HG03060 (cell line): ENCODE data around the gene PPM1A.
"Not testable (repeated sequence)": the region's sequence is repeated elsewhere in the genome, so short reads cannot be mapped to it uniquely, and the experiment has no call there.

ENCODE experiments used
- ATAC-seq: cut with Tn5 transposase; IDR thresholded peaks from one replicate; pipeline ENCODE4 v1.9.1; 2021; ENCODE audit warnings: low read depth, moderate number of reproducible peaks; ENCODE audit not compliant: unreplicated experiment

The PPM1A gene

GRCh38 chr14:60315196-60315990 is 66.4 kb downstream of the PPM1A start:
- ATAC-seq: no peak

- ATAC-seq: no peak
Measured at GRCh38 chr14:60317609-60318008, 68.6 kb downstream of the PPM1A start.

DNA sequence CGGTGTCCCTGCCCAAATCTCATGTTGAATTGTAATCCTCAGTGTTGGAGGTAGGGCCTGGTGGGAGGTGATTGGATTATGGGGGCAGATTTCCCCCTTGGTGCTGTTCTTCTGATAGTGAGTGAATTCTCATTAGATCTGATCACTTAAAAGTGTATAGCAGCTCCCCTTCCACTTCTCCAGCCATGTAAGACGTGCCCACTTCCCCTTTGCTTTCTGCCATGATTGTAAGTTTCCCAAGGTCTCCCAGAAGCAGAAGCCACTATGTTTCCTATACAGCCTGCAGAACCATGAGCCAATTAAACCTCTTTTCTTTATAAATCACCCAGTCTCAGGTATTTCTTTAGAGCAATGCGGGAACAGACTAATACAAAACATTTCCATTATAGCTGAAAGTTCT is 71.8 kb downstream of the PPM1A start:
- not testable (repeated sequence) for ATAC-seq

- ATAC-seq: no peak
Measured at GRCh38 chr14:60323199-60323896, 74.3 kb downstream of the PPM1A start.

GRCh38 chr14:60324837-60325236 is 75.8 kb downstream of the PPM1A start:
- ATAC-seq: no peak

DNA sequence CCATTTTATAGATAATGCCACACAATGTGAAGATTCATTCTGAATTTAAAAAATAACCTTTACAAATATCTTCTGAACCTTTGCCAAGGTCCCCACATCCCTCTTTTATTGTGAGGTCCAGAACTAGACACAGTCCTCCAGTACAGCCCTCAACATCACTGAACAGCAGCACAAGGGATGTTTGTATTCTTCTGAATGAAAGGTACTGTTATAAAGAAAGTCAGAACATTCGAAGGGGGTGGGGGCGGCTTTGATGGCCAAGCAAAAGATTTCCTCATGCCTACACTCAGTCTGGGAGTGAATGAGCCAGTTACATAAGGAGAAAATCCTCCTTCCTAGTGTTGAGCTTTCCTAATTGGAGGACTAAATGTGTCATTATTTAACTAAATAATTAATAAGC is 77.3 kb downstream of the PPM1A start:
- ATAC-seq: no peak

DNA sequence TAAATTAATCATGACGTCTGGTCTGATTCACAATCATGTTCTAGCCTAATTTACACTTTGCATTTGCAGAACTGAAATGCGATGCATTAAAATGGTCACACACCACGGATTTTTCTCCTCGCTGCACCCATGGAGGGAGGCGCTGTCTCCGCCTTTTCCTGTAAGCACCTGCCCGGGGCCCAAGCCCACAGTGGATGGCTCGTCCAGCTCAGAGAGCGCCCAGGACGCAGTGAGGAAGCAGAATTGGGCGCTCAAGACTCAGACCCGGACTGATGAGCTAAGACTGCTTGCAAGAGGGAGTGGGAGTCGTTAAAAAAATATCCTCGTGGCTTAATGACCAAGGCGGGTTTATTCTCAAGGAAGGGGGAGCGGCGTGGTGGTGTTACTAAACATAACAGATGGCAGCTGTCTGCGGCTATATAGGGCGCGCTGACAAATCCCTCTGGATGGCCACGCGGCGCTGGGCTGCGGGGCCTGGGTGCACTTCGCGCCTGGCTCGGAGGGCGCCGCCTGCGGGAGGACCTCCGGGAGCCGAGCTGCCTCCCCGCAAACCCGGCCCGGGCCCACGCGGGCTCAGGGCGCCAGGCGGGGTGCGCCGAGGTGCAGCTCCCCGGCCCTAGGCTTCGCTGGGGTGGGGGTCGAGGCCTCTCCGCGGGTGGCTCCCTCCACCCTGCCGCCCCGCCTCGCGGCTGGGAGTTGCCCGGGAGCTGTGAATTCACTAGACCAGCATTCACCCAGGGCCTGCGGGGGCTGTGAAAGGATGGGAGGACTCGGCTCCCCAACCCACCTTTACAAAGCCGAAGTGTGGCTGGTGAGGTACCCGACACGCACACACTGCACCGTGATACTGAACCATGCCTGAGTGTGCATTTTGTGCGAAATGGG is 78.7 kb downstream of the PPM1A start:
- ATAC-seq: peak; percentile 36

DNA sequence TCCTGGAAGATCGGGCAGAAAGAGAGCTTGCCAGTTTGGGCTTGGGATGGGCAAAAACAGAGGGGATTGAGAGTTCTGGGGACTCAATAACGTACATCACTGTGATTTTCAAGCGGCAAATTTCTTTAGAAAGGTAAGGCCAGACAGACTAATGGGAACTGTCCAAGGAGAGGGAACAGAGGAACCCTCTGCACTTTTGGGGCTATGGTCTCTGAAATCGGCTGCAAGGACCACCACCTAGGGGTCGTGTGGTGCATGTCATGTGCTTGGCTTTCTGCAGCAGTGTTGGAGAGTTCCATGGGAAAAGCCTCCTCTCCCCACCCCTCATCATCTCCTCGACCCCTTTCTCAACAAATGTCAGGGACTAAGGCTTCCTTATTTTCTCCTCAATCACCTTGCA is 79.6 kb downstream of the PPM1A start:
- ATAC-seq: no peak

GRCh38 chr14:60329274-60329673 is 80.3 kb downstream of the PPM1A start:
- ATAC-seq: no peak

DNA sequence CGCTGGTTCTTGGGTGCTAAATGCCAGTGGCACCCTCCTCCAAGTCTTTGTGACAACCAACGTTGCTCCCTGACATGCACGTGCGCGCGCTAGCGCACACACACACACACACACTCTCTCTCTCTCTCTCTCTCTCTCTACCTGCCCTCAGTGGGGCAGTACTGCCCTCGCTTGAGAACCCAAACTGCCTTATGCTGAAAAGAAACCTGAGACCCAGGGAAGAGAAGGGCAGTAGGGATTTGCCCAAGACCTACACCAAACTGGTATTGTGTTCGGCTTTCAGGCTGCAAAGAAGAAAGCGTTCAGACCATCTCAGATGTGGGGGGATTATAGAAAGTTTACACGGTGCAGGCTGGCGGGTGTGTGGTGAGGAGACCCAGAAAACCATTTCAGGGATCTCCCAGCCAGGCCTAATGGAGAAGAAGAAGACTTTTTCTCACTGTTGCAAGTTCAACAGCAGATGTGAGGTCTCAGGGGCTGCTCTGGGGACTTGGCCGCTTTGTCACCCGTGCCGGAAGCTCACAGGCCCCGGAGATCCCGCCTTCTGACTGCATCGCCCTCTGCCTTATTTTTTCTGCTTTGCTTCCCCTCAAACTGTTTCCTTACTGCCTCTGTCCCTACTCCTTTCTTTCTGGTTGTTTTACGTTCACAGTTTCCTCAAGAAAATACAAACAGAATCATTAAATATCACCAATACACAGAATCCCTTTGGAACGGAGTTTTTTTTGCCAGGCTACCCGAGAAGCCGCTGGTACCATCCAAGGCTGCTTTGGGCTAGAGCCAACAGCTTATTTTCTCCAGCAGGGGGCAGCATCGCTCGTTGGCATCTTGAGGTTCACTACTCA is 82.4 kb downstream of the PPM1A start:
- no peak for ATAC-seq

- no peak for ATAC-seq
Measured at GRCh38 chr14:60332046-60332399, 83.0 kb downstream of the PPM1A start.

- no peak for ATAC-seq
Measured at GRCh38 chr14:60332869-60333268, 83.8 kb downstream of the PPM1A start.

DNA sequence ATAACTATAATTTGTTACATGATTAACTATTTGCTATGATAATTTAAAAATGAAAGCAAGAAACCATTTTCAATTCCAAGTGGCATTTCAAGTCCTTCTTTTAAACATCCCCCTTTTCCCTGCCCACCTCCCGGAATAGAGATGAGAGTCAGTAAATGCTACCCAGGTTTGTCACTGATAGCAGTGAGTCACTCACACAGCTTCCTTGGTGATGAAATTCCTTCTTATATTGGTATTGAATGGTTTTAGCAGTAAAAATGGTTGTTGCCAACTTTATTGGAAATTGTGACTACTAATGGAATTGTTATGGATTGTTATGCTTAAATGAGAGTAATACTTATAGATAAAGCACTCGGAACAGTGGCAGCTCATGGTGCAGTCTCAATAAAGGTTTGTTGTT is 90.5 kb downstream of the PPM1A start:
- no peak for ATAC-seq

DNA sequence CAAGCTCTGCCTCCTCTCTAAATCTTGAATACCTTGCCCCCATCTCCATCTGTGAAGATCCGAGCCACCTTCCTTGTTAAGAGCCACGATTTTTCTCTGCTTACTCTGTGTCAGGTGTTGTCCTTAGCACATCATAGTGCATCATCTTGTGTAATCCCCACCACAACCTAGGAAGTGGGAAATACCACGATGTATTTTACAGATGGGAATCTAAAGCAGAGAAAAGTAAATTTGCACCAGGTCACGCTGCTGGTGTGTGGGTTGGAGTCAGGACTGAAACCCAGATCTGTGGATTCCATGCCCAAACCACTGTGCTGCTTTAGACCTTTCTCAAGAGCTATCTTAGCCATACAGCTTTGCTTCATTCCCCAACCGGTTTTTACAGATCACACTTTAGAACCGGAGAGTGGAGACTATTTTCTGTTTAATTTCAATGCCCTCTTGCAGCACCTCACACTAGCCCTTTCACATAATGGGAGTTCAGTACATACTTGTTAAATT is 94.6 kb downstream of the PPM1A start:
- no peak for ATAC-seq

DNA sequence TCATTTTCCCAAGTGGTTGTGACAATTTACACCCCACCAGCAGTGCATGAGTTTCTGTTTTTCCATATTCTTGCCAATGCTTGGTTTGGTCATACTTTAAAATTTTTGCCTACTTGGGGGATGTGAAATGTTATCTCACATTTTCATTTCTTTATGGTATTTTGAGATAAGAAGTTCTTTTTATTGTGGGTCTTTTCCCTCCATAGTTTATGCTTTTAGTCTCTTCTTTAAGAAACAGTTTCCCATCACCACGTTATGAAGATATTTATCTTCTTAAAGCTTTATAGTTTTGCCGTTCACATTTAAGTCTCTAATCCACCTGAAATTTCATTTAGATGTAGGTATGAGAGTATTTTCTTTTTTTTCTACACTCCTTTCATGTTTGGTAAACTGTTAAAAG is 95.7 kb downstream of the PPM1A start:
- no peak for ATAC-seq

- no peak for ATAC-seq
Measured at GRCh38 chr14:60346706-60347105, 97.7 kb downstream of the PPM1A start.

DNA sequence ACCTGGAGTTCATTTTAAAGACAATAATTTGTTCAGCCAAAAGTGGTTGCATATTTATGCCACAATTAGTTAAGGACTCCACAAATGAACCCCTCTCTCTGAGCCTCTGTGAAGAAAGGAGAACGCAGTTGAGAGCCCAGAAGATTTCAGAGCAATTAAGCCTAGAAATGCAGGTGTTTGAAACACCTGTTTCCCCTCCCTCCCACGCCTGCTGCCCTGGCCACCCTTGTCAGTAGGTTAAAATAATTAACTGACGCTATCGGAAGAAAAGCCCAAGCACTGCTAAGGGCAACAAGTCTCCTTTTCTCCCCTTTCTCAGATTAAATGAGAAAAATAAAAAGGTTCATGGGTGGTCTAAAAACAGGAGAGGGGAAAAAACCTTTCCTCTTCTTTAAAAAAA is 99.2 kb downstream of the PPM1A start:
- ATAC-seq: no peak
